ENCODE results near the gene KRTAP5-1. TPM values are rescaled to one million over a fixed set of nuclear protein-coding genes. Genes with fewer than 3 reads are reported as not detected.

Gene KRTAP5-1
- total RNA-seq, 2 experiments from 2014 or later = not detected

DNA sequence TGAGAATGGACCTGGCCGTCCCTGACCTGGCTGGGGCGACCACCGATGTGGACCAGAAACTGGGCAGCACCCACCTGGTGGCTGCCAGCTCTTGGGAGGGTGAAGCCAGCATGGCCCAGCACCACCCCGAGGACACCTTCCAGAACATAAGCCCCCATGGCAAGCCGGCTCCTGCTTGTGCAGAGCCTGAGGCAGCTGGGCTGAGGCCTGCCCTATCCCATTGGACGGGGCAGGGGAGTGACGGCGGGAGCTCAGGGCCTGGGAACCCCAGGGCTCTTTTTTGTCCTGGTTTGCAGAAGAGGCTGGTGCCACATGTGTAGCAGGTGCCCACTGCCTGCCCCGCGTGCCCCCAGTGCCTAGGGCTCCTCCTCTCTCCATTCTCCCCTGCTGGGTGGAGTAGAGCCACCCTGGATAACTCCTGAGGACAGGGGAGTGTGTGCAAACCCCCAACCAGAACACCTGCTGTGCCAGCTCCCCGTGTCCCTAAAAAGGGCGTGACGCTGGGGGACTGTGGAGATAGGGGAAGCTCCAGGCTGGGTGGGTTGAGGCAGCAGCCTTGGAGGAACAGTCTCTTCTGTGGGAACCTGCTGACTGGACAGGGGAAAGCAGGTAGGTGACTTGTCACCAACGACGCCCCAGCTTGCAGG, 25.0 kb downstream of the KRTAP5-1 start:
- Mint-ChIP-seq H3K4me3 (no peak overlapping the region), H3K27ac (no peak overlapping the region), H3K4me1 (no peaks in the 10 kb centered on the region), H3K36me3 (ENCODE audit: low read depth) (no peaks in the 10 kb centered on the region), H3K9me3 (no peaks in the 10 kb centered on the region), H3K27me3 (no peaks in the 10 kb centered on the region)
- no peak for DNase-seq
- CTCF ChIA-PET = interaction anchor here (1.0 kb wide), 1 partner anchor 13 kb away, joined by 3 read pairs; no protein-coding TSS in a partner anchor
- POLR2A ChIA-PET = no interaction called here

DNA sequence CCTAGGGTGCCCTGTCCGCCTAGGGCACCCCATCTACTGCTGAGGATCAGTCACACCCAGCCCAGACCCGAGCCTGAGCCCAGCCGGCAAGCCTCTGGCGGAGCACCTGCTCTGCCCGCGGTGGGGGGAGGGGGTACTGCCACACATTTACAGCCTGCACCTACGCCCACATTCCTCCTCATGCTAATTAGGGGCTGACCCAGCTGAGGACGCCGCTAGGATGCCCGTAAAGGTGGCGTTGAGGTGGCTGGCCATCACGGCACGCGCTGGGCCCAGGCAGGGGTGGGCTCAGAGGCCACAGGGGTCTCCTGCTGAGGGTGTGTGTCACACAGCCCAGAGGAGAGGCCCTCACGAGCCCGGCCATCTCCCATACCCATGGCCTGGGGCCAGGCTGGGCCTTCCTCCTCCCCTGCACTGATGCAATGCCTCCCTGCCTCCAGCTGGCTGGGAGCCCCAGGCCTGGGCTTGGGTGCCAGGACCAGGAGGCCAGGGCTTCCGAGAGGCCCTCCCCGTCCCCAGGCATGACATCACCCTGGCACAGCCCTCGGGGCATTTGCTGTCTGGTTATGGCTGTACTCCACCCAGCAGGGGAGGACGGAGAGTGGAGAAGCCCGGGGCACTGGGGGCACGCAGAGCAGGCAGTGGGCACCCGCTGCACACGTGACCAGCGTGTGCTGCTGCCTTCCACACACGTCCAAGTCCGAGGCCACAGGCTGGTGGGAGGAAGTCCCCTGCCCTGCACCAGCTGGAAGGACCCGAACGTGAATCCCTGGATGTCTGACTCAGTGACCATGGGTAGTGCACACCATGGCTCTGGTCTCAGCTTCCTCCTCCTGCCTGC, 25.8 kb downstream of the KRTAP5-1 start:
- Mint-ChIP-seq H3K27me3 (no peaks in the 10 kb centered on the region), H3K27ac (no peak overlapping the region), H3K36me3 (ENCODE audit: low read depth) (no peaks in the 10 kb centered on the region), H3K9me3 (no peaks in the 10 kb centered on the region), H3K4me1 (no peaks in the 10 kb centered on the region), H3K4me3 (no peak overlapping the region)
- DNase-seq = no peak
- CTCF ChIA-PET = no interaction called here
- POLR2A ChIA-PET = no interaction called here

DNA sequence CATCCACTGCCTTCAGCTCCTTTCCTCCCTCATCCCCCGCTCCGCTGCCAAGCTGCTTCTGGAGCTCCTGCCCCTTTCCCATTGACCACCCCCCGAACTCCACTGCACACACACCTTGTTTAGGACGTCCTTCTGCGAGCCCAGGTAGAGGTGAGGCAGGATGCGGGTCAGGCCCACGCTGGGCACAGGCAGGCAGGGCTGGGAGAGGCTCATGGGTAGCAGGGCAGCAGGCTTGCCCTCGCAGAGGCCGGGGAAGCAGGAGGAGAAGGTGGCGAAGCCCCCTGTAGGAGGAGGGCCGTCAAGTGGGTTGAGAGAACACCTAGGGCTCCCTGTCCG, 26.3 kb downstream of the KRTAP5-1 start:
- H3K27ac Mint-ChIP-seq = no peak overlapping the region
- no peak overlapping the region for H3K4me3 Mint-ChIP-seq
- H3K4me1 Mint-ChIP-seq = no peaks in the 10 kb centered on the region
- POLR2A ChIA-PET = no interaction called here
- no peak for DNase-seq
- H3K27me3 Mint-ChIP-seq = no peaks in the 10 kb centered on the region
- H3K9me3 Mint-ChIP-seq = no peaks in the 10 kb centered on the region
- no peaks in the 10 kb centered on the region for H3K36me3 Mint-ChIP-seq (ENCODE audit: low read depth)
- CTCF ChIA-PET = no interaction called here

DNA sequence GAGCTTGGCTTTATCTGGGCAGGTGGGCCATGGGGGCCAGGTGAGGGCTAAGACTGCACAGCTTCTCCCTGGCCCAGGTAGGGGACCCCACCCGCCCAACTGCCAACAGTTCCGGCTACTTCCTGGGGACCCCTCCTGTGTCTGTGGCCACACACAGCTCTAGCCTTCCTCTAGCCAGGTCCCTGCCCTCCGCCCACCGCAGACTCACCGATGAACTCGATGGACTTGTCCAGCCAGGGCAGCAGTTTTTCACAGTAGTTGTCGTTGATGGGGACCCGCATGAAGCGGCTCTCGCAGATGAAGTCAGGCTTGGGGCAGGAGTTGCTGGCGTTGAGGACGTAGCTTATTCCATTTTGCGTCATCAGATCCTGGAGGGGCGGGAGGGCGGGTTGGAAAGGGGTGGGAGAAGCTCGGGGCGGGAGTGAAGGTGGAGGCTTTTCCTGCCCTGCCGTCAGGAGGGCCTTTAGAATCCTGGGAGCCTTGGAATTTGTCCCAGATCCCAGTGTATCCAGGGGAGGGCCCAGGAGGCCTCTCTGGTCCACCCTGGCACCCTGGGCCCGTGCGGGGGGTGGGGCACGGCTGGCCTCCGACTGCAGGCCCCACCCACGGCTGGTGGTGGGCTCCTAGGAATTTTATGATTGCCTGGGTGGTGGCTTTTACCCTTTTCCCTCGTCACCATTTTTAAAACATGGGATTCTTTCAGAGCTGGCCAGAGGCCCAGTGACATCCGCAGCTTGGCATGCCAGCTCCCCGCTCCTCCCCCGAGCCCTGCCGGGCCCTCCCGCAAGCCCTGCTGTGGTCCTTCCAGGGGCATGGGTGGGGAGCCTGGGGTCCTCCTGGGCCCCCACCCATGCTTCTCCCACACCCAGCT, 26.9 kb downstream of the KRTAP5-1 start:
- H3K4me3 Mint-ChIP-seq = no peak overlapping the region
- no peak for DNase-seq
- CTCF ChIA-PET = interaction anchor here (1.0 kb wide), 1 partner anchor 17 kb away, joined by 4 read pairs; no protein-coding TSS in a partner anchor
- no peaks in the 10 kb centered on the region for H3K4me1 Mint-ChIP-seq
- H3K9me3 Mint-ChIP-seq = no peaks in the 10 kb centered on the region
- no peaks in the 10 kb centered on the region for H3K36me3 Mint-ChIP-seq (ENCODE audit: low read depth)
- H3K27me3 Mint-ChIP-seq = no peaks in the 10 kb centered on the region
- H3K27ac Mint-ChIP-seq = no peak overlapping the region
- POLR2A ChIA-PET = no interaction called here

DNA sequence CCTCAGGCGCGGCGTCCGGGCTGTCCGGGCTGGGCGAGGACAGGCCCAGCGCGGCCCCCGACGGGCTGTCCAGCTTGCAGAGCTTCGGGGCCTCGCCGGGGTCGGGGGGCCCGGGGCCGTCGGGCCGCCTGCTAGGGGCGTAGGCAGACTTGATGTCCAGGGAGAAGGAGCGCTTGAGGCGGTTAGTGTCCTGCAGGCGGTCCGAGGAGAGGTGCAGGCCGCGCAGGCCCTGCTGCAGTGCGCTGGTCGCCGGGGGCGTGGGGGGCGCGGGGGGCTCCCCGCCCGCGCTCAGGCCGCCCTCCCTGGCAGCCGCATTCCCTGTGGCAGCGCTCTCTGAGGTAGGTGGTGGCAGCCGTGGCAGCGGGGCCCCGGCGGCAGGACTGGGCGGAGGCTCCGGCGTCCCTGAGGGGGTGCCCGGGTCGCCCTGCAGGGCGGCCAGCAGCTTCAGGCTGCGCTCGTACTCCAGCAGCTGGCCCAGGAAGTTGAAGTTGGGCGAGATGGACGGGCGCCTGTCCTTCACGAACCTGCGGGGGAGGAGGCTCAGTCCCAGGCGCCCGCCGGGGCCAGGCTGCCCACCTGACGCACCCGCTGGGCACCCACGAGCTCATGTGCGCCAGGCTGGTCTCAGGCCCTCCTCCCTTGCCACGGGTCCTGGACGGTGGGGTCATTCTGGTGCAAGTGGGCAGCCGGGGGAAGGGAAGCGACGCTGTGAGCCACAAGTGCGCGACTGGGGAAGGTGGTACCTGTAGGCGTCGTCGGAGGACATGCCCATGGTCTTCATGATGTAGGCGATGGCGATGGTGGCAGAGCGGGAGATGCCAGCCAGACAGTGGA, 27.8 kb downstream of the KRTAP5-1 start:
- no peaks in the 10 kb centered on the region for H3K9me3 Mint-ChIP-seq
- no peaks in the 10 kb centered on the region for H3K4me1 Mint-ChIP-seq
- ChIA-PET POLR2A (no interaction called here), CTCF (interaction anchor here (1.0 kb wide), 1 partner anchor 18 kb away, joined by 4 read pairs; no protein-coding TSS in a partner anchor)
- no peaks in the 10 kb centered on the region for H3K36me3 Mint-ChIP-seq (ENCODE audit: low read depth)
- DNase-seq = no peak
- no peaks in the 10 kb centered on the region for H3K27me3 Mint-ChIP-seq
- H3K4me3 Mint-ChIP-seq = no peak overlapping the region
- H3K27ac Mint-ChIP-seq = no peak overlapping the region

DNA sequence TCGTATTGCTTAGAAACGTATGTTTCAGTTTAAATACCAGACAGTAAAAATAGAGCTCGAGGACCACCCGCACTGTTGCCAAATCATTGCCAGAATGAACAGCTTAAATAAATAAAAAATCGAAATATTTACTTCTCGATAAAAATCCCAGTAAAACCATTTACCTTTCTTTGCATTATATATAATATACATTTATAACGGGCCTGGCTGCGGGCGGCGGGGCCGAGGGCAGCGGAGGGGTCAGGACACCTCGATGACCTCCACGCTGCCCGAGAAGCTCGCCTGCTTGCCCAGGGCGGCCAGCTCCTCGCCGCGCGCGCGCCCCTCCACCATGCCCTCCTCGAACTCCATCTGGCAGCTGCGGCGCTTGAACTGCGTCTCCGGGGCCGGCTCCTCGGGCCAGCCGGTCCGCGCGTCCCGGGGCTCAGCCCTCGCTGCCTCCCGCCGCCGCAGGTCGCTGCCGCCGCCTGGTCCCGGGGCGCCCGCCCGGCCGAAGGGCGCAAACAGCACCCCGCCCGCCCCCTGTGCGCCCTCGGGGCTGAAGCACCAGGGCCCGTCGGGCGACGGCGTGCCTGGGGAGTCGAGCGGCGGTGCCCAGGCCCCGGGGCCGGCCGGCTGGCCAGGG, 28.7 kb downstream of the KRTAP5-1 start:
- Mint-ChIP-seq H3K4me3 (no peak overlapping the region), H3K9me3 (no peaks in the 10 kb centered on the region), H3K27ac (no peak overlapping the region), H3K4me1 (no peaks in the 10 kb centered on the region), H3K27me3 (no peaks in the 10 kb centered on the region), H3K36me3 (ENCODE audit: low read depth) (no peaks in the 10 kb centered on the region)
- ChIA-PET POLR2A (no interaction called here), CTCF (interaction anchor here (0.7 kb wide), 1 partner anchor 18 kb away, joined by 5 read pairs; no protein-coding TSS in a partner anchor)
- DNase-seq = no peak

DNA sequence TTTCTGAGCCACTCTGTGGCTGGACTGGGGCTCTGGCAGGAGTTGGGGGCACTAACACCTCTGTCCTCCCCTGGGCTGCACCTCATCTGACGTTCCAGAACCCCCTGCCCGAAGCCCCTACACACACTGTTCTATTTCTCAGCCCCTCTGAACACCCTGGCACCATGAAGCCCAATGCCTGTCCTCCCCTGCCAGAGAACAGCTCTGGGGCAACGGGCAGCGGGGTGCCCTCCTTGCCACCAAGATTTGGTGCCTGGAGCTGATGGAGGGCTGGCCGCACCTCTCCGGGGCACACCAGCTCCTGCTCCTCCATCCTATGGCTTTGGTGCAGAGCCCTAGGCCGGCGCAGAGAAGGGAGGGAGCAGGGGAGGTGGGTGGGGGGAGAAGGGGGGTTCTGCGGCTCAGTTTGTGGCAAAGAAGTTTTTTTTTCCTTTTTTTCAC, 29.4 kb downstream of the KRTAP5-1 start:
- DNase-seq = no peak
- H3K27ac Mint-ChIP-seq = no peak overlapping the region
- H3K27me3 Mint-ChIP-seq = no peaks in the 10 kb centered on the region
- no peaks in the 10 kb centered on the region for H3K36me3 Mint-ChIP-seq (ENCODE audit: low read depth)
- H3K9me3 Mint-ChIP-seq = no peaks in the 10 kb centered on the region
- H3K4me1 Mint-ChIP-seq = no peaks in the 10 kb centered on the region
- ChIA-PET CTCF (no interaction called here), POLR2A (no interaction called here)
- H3K4me3 Mint-ChIP-seq = no peak overlapping the region

DNA sequence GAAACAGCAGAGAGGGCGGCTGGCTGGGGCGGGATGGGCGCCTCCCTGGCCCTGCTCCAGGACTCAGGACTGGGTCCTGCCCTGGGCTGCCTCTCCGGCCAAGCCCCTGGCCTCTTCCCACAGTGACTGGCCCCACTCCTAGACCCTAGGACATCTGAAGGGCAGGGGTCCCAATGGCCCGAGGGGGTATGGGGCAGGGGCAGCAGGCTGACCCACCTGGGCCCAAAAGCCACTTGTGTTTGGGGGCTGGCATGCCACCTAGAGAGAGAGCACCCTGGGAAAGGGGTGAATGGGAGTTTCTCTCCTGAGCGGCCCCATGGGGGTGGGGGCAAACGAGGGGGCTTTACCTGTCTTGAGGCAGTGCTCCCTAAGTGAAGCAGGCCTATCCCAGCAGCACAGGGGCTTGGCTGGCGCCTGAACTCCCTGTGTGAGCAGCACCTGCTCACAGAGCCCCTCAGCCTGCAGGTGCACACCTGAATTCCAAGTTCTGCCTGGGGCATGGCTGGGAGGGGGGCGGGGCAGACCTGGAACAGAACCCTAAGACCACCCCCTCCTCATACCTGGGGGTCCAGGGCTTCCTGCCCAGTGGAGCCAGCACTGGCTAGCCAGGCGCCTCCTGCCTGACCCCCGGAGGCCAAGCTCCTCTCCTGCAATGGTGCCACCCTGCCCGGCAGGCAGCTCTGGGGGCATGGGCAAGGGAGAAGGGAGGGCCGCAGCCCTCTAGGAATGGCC, 29.9 kb downstream of the KRTAP5-1 start:
- ChIA-PET CTCF (no interaction called here), POLR2A (no interaction called here)
- Mint-ChIP-seq H3K36me3 (ENCODE audit: low read depth) (no peaks in the 10 kb centered on the region), H3K9me3 (no peaks in the 10 kb centered on the region), H3K27me3 (no peaks in the 10 kb centered on the region), H3K4me1 (no peaks in the 10 kb centered on the region), H3K27ac (no peak overlapping the region), H3K4me3 (no peak overlapping the region)
- DNase-seq = no peak

DNA sequence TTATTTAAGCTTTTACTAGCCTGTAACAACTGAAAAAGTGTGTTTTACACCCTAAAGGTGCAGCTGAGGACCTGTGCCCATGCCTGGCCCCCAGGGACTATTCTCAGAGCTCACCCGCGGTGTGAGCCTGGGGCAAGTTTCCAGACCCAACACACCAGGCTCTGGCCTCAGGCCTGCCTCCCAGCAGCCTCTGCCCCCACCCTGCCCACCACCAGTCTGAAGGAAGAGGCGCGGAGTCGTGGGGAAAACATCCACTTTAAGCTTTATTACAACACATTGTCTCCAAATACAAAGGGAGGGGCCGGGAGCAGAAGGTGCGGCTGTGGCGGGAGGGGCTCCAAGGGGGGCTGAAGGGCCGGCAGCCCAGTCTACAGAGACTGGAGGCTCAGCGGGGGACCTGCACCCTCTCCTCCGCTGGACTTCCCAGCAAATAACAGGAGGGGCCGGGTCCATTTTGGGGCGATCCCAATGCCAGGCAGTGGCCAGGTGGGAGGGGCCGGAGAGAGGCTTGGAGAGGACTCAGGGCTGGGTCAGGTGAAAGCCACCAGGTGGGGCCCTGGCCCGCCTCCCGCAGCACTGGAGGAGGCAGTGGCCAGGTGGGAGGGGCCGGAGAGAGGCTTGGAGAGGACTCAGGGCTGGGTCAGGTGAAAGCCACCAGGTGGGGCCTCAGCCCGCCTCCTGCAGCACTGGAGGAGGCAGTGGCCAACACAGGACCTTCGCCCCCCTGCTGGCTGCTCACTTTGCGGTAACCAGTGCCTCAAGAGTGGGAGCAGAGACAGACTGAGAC, 31.1 kb downstream of the KRTAP5-1 start:
- Mint-ChIP-seq H3K4me3 (no peak overlapping the region), H3K4me1 (no peaks in the 10 kb centered on the region), H3K27me3 (peaks cover 9% of the 10 kb centered on the region), H3K36me3 (ENCODE audit: low read depth) (no peaks in the 10 kb centered on the region), H3K9me3 (no peaks in the 10 kb centered on the region), H3K27ac (no peak overlapping the region)
- ChIA-PET CTCF (interaction anchor here (0.6 to 1.7 kb wide), 2 partner anchors 15 to 1118 kb away, joined by 3 read pairs; no protein-coding TSS in a partner anchor), POLR2A (no interaction called here)
- DNase-seq = no peak

DNA sequence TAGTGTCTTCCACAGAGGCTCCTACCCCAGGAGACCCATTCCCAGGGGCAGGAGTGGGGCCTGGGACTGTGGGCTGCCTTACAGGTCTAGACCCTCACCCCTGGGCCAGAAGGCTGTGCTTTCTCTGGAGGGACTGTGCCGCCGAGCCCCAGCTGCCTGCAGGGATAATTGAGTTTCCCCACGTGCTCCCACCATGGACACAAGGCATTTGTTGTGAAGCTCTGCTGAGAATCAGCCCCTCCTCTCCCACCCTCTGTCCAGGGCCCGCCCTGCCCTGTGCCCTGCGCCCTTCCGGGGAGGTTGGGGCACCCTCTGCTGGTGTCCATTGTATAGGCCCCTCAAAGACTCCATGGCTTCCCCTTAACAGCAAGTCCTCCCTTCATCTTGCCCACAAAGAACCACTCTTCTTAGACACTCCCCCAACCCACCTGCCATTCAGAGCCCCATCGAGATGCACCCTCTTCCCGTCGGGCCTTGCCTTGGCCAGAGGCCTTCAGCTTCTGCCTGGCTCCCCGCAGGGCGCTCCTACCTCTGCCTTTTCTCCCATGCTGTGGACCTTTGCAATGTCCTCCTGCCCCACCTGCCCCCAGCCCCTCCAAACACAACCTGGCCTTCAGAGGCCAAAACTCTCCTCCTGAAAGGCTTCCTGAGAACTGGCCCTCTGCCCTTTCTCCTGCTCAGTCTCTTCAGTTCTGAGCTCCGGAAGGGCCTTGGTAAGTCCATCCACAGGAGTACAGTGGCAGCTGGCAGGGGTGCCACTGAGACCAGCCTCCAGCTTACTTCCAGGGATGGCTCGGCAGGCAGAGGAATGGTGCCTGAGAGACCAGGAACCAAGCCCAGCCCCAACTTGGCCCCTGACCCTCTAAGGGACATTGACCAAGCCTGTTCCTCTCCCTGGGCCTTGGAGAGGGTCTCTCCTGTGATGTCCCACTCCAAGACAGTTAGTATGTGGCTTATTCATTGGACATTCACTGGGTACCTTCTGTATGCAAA, 35.4 kb downstream of the KRTAP5-1 start:
- Mint-ChIP-seq H3K27me3 (peaks cover 34% of the 10 kb centered on the region), H3K4me3 (no peak overlapping the region), H3K9me3 (no peaks in the 10 kb centered on the region), H3K4me1 (peaks cover 3% of the 10 kb centered on the region), H3K36me3 (ENCODE audit: low read depth) (no peaks in the 10 kb centered on the region), H3K27ac (no peak overlapping the region)
- DNase-seq = no peak
- ChIA-PET POLR2A (interaction anchor here (1.0 kb wide), 1 partner anchor 25 kb away, joined by 4 read pairs; no protein-coding TSS in a partner anchor), CTCF (interaction anchor here (0.6 kb wide), 1 partner anchor 646 kb away, joined by 3 read pairs; no protein-coding TSS in a partner anchor)

Measured in activated CD4-positive, alpha-beta memory T cell treated with anti-CD3 and anti-CD28 coated beads, Interleukin-2, amount 10 ng/mL, durations not matched to agents 7 days and 5 days (primary cell).